SK-MEL-5 (cell line): ENCODE measurements around the gene SNIP1. TPM values are rescaled to one million over a fixed set of nuclear protein-coding genes. Genes with fewer than 3 reads are reported as not detected.

Experiments
- DNase-seq: peaks from one replicate; pipeline ENCODE4 v3.0.0-alpha.2; 2016; ENCODE audit warnings: low read depth, low spot score
- in situ Hi-C: cut with HindIII; loops from 2 replicates; pipeline ENCODE4 v1.10.0; 2016; ENCODE audit warnings: low sequenced_read_pairs, high pct_unique_total_duplicates, low pct_unique_long_range_greater_than_20kb
- small RNA-seq, 2 experiments: library from RNA; depleted of rRNA; stranded (forward); fragments of <200 nt; gene quantifications; one replicate each; pipeline ENCODE3, GENCODE V24; 2014
- total RNA-seq: library from RNA; depleted of rRNA; stranded (reverse); fragments of >200 nt; shearing (Covaris generic); gene quantifications from 2 replicates; pipeline ENCODE4 v1.2.3, GENCODE V29; 2014; rRNA removed

Gene SNIP1
- total RNA-seq, 1 experiment from 2014 or later: 7.4 TPM

GRCh38 chr1:37486680-37487618 is 67.1 kb downstream of the SNIP1 start:
- peak; percentile 61 for DNase-seq
- in situ Hi-C loops: no loop called here

- in situ Hi-C loops: no loop called here
- no peak for DNase-seq
Observed at GRCh38 chr1:37485902-37486679, 68.0 kb downstream of the SNIP1 start.

Small RNA genes lying within 50 kb of the gene (small RNA-seq; reads per million reads assigned to genes)
- gene AL034379.1 (0 reads per million in 2 experiments), gene MIR5581 (0 reads per million in 2 experiments)

Other genes starting within 250 kb of the SNIP1 start
- 1.5 and 3.4 TPM in 2 replicates for gene ZC3H12A, start 79.7 kb downstream of the SNIP1 start, total RNA-seq
- gene MEAF6, start 39.5 kb downstream of the SNIP1 start, total RNA-seq: 68.2 and 71.3 TPM in 2 replicates
- not detected in 2 replicates for gene DNALI1, start 2.6 kb upstream of the SNIP1 start, total RNA-seq
- gene GNL2, start 41.6 kb upstream of the SNIP1 start, total RNA-seq: 77.8 and 87.0 TPM in 2 replicates
- gene RSPO1, start 80.6 kb upstream of the SNIP1 start, total RNA-seq: not detected in 2 replicates
- 3.3 and 4.8 TPM in 2 replicates for gene CDCA8, start 138.2 kb upstream of the SNIP1 start, total RNA-seq
- gene EPHA10, start 210.8 kb upstream of the SNIP1 start, total RNA-seq: 0.13 and 0.32 TPM in 2 replicates
- gene MANEAL, start 239.6 kb upstream of the SNIP1 start, total RNA-seq: 22.3 and 27.3 TPM in 2 replicates